GM11168 (cell line): ENCODE results near the gene PRB3.

ENCODE experiments used
- in situ Hi-C: fragments of 300-500 bp; cut with MboI; formaldehyde crosslinking; loops from one replicate; pipeline ENCODE4 v1.12.0; 2022; ENCODE audit warnings: low sequenced_read_pairs; ENCODE audit not compliant: unreplicated experiment

PRB3 gene

DNA sequence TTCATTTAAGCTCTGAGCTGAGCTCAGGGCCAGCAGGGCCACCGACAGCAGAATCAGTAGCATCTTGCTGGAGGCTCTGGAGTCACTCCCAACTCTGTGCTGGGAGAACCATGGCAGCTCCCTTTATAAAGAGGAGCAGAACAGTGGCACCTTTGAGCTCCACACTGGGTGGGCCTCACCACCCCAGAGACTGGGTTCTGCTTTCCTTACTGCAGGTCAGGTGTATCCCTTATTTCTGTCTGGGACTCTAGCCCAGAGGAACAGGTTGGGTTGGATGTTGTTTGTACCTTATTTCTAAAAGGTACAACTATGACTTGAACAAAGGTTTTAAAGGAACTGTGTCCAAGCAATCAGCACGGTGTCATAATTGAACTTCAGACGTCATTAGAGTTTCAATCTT is at the start of gene PRB3:
Gene PRB3 (minus strand): TSS at position 101 of the 400 bp plus-strand sequence. CDS start 38 bp downstream, at position 63.
- in situ Hi-C loops, result no loop called here

DNA sequence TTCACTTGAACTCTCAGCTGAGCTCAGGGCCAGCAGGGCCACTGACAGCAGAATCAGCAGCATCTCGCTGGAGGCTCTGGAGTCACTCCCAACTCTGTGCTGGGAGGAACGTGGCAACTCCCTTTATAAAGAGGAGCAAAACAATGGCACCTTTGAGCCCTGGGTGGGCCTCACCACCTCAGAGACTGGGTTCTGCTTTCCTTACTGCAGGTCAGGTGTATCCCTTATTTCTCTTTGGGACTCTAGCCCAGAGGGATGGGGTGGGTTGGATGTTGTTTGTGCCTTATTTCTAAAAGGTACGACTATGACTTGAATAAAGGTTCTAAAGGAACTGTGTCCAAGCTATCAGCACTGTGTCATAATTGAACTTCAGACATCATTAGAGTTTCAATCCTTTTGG is 40.8 kb upstream of the PRB3 start, which contains the start of gene PRB4:
Gene PRB4 (minus strand): TSS at position 101 of the 400 bp plus-strand sequence. CDS start 38 bp downstream, at position 63.
- in situ Hi-C loops, result no loop called here

GRCh38 chr12:11307143-11307542 is 37.6 kb upstream of the PRB3 start:
- in situ Hi-C loops, result no loop called here

DNA sequence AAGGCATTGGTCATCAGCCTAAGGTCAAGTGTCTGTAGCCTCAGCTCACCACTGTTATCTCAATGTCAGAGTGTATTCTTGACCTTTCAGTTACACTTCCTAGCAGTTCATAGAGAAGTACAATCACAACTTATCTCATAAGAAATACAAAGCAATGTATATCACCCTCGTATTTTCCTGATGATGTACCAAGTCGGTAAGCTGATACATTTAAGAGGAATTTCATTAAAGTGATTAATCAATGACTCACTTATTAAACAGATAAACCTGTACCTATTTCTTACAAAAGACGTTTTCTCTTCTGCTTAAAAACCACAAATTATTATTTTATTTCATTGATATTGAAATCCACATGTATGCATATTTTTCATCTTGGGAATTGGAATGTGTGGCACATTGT is 3.9 kb upstream of the PRB3 start:
- in situ Hi-C loops, result no loop called here

GRCh38 chr12:11264501-11264900 is 5.0 kb downstream of the PRB3 start:
- in situ Hi-C loops, result no loop called here

GRCh38 chr12:11246489-11246888 is 23.0 kb downstream of the PRB3 start:
- in situ Hi-C loops, result loop anchor here (25.0 kb wide), 1 partner anchor 241 kb away; no protein-coding TSS in a partner anchor

DNA sequence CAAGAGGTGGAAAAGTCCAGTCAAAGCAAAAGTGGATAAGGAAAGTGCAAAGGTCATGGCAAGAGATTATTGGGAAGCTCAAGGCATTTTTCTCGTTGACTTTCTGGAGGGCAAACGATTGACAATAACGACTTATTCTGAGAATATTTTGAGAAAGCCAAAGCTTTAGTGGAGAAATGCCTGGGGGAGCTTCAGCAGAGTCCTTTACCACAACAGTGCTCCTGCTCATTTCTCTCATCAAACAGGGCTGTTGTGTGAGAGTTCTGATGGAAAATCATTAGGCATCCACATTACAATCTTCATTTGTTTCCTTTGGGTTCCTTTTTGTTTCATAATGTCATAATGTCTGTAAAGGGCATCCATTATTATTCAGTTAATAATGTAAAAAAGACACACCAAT is 26.9 kb downstream of the PRB3 start:
- in situ Hi-C loops, result loop anchor here (25.0 kb wide), 1 partner anchor 245 kb away; no protein-coding TSS in a partner anchor

DNA sequence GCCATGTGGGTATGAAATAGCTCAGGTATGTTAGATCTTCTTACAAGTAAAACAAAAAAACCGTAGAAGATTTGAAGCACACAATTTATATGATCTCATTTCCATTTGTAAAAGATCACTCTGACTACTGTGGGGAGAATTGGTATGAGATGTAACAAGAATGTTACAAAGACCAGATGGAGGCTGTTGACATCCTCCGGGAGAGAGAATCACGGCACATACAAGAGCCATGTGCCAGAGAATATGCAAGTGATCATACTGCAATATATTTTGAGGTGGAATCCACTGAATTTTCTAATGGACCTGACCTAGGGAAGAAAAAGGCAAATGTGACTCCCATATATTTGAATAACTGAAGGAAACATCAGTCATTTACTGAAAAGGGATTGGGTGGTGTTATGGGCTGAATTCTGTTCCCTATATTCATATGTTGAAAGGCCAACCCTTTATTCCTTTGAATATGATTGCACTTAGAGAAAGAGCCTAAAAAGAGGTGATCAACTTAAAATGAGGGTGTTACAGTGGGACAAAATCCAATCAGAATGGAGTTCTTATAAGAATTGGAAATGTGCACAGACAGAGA is 29.1 kb downstream of the PRB3 start:
- in situ Hi-C loops, result loop anchor here (25.0 kb wide), 1 partner anchor 247 kb away; no protein-coding TSS in a partner anchor

DNA sequence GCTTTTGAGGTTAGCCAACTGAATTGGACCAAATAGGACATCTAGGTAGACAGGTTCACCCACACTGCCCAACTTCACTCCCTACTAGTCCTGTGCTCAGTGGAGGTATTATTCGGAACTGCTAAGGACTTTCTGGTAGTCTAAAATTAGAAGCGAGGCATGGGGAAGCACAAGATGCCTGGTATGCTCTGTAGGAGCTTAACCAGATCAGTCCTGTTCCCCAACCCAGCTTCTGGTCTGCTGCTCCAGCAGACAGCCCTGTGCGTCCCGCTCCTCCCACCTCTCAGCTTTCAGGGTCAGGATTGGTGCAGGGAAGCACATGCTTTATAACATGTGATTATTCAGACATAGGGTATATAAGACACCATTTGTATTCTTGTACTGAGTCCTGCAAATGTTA is 31.2 kb downstream of the PRB3 start:
- in situ Hi-C loops, result loop anchor here (25.0 kb wide), 1 partner anchor 249 kb away; no protein-coding TSS in a partner anchor

- in situ Hi-C loops, result loop anchor here (25.0 kb wide), 1 partner anchor 254 kb away; no protein-coding TSS in a partner anchor
These were observed 36.0 kb downstream of the PRB3 start for GRCh38 chr12:11233532-11233931.

DNA sequence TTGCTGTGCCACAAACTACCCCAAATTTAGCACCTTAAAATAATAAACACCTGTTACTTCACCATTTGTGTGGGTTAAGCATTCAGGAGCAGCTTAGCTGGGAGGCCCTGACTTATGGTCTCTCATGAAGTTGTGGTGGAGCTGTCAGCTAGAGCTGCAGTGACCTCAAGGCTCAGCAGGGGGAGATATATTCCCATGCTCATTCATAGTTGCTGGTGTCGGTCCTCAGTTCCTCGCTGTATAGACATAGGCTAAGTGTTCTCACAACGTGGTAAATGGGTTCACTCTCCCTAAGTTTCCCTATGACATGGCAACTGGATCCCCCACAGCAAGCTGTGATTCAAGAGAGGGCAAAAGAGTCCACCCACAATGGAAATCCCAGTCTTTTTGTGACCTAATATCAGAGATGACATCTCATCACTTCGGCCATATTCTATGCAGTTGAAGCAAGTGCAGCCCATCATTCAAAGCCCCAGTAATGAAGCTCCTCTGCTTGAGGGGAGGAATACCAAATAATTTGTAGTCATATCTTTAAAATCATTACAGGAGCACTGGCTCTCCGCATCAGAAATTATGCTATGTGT is 41.1 kb downstream of the PRB3 start:
- in situ Hi-C loops, result loop anchor here (25.0 kb wide), 1 partner anchor 259 kb away; no protein-coding TSS in a partner anchor

DNA sequence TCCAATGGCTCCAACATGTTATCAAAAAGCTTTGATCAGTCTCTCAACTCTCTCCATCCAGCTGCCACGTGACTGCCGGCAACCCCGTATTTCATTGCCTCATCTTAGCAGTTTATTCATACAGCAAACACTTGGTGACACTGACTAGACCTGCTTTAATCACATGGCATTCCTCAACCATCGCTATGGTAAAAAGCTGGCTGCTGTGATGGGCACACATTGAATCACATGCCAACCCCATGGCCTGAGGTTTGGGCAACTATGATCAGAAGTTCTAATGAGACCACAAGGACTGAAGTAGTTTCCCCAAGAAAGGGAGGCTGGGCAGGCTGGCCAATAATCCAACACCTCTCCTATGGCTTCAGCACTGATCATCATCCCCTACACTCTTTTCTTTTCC is 42.1 kb downstream of the PRB3 start:
- in situ Hi-C loops, result loop anchor here (25.0 kb wide), 1 partner anchor 260 kb away; no protein-coding TSS in a partner anchor
